Activated T-cell treated with anti-CD3 and anti-CD28 coated beads for 24 hours (primary cell): ENCODE measurements around the gene RNF145.
"Not testable (repeated sequence)": the region's sequence is repeated elsewhere in the genome, so short reads cannot be mapped to it uniquely, and the experiment has no call there.

ENCODE experiments used
- DNase-seq: peaks from one replicate; pipeline ENCODE4 v3.0.0-alpha.2; 2020; ENCODE audit warnings: low read depth

Gene RNF145

DNA sequence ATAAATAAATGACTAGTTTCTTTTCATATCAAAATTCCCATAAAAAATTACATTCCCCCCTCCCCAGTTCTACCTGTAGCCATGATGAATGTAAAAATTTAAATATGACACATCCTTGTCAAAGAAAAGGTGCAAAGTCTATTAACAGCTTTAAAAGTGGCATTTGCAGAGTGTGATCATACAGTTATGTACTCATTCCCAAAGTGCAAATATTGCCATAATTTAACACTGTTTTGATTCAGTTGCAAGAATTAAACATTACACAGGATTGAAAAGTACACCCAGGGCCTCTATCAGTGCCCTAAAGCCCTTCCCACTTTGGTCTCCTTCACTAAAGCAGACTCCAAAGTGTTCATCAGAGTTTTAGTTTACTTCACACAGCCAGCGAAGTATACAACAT, 51.8 kb downstream of the RNF145 start:
- no peak for DNase-seq

DNA sequence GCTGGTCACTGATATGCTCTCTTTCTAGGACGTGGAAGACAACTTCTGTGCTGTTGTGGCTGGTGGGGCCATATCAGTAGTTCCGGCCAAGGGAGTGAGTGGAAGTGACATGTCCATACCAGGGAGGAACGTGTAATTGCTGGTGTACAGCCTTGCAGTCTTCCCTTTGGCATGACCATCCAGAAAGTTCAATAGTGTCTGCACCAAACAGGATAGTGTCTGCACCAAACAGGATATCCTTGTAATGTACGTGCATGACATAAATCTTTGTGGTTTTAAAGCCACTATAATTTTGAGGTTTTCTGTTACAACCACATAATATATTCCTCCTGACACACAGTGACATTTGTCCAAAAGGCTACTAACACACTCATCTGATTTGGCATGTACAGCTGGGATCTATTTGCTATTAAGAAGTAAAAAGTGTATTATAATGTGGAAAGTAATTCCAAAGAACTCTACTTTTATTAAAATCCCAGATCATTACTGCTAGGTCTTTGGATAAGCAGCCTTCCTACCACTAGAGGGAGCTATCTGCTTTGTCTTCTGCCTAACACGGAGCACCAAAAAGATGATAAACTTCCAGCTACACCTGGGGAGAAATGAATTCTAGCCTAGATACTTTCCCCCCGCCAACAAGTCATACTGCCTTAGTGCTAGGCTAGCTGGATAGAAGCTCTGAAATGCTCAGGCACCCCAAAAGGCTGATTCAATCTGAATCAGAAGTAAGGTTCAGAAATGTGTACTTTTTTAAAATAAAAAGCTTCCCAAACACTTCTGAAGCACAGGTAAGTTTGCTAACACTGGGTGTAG, 52.7 kb downstream of the RNF145 start:
- no peak for DNase-seq

DNA sequence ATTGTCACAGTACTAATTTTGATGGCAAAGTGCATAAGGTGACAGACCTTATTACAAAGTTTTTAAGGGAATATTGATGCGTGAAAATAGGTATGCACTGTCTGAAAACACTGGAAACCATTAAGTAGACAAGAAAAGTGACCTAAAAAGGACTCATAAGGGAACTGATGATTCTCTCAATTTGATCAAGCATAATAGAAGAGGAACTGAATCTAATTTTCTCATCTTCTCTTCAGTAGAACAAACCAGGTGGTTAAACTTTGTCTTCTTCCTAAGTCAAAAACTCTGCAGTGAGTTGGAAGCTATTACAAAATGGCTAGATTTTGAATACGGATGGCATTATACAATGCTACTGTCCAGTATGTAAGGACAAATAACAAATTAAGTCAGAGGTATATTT, 53.4 kb downstream of the RNF145 start:
- no peak for DNase-seq

DNA sequence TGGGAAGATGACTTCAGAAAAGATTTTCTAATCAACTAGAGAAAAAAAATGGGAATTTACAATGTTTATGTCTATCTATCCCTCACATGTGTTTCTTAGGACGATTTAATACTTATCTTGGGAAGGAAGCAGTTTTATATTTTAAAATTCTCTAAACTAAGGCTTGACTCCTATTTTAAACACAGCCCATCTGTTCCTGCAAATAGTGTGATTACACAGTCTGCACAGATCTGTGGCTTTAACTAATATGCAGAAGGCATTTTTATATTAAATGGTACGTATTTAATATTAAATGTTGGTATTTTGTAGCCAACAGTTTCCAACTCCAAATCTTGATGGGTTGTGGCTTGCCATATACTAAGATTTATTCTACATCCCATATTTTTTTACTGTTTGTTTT, 56.5 kb downstream of the RNF145 start:
- no peak for DNase-seq

DNA sequence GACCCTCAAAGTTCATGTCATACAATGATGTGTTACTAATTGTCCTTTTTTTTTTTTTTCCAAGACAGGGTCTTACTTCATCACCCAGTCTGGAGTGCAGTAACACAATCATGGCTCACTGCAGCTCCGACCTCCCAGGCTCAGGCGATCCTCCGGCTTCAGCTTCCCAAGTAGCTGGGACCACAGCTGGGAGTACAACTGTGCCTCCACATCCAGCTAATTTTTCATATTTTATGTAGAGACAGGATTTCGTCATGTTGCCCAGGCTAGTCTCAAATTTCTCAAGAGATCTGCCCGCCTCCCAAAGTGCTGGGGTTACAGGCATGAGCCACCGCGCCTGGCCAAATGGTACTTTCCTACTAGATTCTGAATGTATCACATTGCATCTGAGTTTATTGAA, 60.3 kb downstream of the RNF145 start:
- DNase-seq: no peak

DNA sequence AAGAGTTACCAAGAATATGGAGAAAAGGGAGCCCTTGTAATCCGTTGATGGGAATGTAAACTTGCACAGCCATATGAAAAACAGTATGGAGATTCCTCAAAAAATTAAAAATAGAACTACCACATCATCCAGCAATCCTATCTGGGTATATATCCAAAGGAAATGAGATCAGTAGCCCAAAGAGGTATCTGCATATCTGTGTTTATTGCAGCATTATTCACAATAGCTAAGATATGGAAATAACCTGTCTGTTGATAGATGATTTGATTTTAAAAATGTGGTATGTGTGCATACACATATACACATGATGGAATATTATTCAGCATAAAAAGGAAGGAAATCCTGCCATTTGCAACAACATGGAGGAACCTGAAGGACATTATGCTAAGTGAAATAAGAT, 61.4 kb downstream of the RNF145 start:
- no peak for DNase-seq

DNA sequence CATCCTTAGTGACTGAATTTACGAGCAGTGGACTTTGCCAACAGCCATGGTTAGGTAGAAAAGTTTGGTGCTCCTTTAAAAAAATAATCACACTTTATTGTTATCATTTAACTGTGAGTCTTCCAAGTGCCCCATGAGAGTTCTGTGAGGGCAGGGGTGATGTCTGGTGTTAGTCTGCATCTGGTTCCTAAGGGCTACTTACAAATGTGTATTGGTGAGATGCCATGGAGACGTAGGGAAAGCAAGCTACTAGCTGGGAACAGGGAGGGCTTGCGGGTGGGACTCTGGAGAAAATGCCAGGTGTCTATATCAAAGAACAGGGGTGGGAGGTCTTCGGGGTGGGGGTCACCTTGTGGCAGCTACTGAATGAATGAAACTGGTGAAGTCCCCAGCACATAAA, 62.5 kb downstream of the RNF145 start:
- DNase-seq: no peak

DNA sequence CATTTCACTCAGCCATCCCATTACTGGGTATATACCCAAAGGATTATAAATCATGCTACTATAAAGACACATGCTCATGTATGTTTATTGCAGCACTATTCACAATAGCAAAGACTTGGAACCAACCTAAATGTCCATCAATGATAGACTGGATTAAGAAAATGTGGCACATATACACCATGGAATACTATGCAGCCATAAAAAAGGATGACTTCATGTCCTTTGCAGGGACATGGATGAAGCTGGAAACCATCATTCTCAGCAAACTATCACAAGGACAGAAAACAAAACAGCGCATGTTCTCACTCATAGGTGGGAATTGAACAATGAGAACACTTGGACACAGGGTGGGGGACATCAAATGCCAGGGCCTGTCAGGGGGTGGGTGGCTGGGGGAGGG, 64.2 kb downstream of the RNF145 start:
- not testable (repeated sequence) for DNase-seq

DNA sequence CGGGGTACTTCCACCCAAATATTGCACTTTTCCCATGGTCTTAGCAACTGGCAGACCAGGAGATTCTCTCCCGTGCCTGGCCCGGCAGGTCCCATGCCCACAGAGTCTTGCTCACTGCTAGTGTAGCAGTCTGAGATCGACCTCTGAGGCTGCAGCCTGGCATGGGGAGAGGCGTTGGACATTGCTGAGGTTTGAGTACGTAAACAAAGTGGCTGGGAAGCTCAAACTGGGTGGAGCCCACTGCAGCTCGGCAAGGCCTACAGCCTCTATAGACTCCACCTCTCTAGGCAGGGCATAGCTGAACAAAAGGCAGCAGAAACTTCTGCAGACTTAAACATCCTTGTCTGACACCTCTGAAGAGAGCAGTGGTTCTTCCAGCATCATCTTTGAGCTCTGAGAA, 69.6 kb downstream of the RNF145 start:
- DNase-seq: no peak

DNA sequence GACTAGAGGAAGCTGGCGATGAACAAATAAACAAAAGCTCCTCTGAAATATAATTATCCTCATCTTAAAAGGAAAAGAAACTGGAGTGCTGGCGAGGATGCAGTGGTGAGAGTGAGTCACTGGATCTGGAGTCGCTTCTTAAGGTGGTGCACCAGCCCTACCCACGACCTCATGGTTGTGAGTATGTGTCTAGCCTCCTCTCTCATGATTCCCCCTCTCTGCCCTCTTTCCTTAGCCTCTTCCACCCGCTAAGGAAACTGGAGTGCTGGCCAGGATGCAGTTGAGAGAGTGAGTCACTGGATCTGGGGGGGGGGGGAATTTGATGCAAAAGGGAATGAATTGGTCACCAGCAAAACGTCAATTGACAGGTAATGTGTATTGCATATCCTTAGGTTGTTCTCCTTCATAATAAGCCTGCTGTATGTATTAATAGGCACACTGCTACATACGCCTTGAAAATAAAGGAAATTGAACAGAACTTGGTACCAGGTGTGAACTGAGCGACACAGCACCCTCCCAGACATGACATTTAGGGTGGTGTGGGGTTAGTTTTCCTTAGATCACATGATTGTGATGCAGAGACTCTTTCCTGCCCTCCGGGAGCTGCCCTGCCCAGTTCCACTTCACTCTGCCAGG, 73.3 kb downstream of the RNF145 start:
- no peak for DNase-seq

DNA sequence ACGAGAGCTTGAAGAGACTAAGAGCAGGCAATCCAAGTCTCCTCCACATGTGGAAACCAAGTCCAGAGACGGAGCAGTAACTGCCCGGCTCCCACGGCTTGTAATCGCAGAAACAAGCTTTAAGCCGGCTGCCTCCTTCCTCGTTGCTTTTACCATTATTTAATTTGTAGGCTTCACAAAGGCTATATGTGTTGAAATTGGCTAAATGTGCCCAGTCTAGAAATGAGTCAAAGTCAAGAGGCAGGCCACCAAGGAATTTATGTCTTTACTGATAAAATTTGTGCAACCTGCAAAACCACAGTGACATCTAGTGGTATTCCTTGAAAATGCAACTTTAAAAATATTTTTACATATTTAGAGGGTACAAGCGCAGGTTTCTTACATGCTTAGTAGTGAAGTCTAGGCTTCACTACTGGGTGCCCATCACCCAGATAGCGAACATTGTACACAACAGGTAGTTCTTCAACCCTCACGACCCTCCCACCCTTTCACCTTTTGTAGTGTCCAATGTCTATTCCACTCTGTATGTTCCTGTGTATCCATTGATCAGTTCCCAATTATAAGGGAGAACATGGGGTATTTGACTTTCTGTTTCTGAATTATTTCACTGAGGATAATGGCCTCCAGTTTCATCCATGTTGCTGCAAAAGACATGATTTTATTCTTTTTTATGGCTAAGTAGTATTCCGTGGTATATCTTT, 76.2 kb downstream of the RNF145 start:
- no peak for DNase-seq

DNA sequence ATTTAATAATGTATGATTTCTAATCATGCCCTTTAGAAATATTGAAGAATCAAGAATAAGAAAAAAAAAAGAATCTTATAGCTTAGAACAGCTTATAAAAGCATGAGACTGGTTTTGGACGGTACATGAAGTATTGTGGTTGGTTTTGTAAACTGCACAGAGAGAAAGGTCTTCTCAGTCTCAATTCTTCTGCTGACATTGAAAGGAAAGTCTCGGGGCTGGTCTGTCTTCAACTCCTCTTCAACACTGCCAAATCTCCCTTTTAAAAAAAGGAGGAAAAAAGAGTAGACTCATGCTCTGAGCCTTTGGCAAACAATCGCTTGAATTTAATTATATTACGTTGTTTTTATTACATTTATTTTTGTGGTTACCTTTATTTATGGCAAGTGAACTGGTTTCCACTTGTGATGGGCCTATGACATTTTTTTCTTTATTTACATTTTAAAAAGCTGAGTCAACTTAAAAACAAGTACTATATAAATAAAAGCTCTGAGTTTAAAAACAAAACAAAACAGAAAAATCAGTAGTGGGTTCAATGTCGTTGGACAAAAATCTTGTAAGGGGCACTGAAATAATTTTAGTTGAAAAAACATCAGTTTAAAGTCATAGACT, 76.8 kb downstream of the RNF145 start:
- DNase-seq: no peak

DNA sequence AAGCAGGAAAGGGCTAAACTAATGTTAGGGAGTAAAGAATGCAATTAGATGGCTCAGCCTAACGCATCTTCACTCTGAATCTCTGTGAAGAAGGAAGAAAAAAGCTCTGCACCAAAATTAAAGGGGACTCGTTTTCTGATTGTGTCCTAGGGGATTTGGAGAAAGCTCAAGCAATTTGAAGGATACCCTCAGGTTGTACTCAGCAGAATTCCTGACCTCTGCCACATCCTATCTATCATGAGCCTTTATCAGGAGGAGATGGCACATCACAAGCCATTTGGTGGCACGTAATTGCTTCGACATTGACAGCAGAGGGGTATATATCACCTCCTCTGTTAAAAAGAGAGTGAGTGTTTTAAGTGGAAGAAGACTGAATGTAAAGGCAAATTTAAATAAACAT, 77.4 kb downstream of the RNF145 start:
- DNase-seq: no peak

DNA sequence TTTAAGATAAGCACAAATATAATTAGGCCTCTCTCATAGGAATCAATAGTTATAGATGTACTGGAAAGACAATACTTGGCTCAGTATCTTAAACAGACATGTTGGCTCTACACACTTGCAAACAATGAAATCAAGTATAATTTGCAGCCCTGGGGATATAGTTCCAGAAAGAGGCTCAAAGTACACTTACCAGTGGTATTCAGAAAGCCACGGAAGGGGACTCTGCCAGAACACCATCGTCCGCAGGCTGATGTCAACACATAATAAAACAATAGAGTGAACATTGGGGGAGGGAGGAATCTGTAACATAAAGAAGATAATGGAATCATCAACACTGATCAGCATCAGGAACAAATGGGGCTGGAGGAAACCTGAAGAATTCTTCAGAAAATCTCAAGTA, 78.5 kb downstream of the RNF145 start:
- DNase-seq: no peak

DNA sequence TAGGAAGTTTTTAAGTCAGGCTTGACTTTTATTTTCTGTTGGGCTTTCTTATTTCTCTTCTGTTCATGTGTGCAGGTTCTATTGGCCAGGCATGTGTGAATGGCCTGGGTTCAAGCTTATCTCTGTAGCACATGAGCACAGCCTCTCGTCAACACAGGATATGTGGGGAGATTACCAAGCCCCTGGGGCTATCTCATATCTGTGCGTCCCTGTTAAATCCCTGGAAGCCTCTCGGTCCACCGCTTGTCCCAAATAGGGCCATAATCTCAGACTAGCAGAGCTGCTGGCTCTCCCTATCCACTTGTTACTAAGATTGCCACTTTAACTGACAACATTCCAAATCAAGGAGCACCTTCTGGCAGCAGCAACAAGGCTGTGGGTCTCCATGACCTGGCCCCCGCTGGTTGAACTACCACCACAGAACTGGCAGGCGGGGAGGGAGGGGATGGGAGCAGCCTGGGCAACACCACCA, 81.2 kb downstream of the RNF145 start:
- DNase-seq: no peak

DNA sequence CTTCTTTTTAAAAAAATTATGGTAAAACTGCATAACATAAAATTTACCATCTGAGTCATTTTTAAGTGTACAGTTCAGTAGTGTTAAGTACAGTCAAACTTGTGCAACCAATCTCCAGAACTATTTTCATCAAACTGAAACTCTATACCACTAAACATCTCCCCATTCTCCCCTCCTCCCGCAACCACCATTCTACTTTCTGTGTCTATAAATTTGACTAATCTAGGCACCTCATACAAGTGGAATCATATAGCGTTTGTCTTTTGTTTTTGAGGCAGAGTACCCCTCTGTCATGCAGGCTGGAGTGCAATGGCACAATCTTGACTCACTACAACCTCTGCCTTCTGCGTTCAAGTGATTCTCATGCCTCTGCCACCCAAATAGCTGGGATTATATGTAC, 85.7 kb downstream of the RNF145 start:
- no peak for DNase-seq

DNA sequence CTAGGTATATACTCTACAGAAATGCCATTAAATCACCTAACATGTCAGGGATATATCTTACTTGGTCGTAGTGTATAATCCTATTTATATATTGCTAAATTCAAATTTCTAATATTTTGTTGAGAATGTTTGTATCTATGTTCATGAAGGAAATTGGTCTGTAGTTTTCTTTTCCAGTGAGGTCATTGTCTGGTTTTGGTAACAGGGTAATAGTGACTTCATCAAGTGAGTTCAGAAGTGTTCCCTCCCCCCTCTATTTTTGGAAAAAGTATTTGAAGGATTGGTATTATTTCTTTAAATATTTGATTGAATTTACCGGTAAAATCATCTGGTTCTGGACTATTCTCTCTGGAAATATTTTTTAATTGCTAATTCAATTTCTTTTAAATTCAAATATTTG, 86.2 kb downstream of the RNF145 start:
- no peak for DNase-seq

DNA sequence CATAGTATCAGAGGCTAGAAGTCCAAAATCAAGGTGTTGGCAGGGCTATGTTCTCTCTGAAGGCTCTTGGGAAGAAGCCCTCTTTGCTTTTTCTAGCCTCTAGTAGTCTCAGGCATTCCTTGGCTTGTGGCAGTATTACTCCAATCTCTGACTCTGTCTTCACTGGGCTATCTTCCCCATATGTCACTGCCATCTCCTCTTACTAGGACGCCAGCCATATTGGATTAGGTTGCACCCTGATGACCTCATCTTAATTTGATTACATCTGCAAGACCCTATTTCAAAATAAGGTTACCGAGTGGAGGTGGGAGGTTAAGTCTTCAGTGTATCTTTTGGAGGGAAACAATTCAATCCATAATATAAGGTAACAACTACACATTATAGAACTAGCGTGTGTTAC, 88.3 kb downstream of the RNF145 start:
- DNase-seq: no peak

DNA sequence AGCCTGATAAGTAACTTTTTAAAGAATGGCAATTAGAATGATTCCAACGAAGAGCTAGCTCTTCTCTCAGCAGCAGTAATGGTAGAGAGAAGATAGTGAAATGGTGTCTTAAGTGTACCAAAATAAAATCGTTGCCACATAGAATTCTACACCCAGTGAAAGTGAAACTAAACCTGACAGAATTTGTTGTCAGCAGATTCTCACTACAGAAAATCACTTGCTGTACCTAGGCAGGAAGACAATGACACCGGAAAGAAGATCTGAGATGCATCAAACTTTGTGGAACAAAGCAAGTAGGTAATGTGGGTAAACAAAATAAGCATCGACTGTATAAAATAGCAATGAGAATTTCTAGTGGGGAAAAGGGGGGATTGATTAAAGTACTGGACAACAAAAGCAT, 88.9 kb downstream of the RNF145 start:
- DNase-seq: no peak

DNA sequence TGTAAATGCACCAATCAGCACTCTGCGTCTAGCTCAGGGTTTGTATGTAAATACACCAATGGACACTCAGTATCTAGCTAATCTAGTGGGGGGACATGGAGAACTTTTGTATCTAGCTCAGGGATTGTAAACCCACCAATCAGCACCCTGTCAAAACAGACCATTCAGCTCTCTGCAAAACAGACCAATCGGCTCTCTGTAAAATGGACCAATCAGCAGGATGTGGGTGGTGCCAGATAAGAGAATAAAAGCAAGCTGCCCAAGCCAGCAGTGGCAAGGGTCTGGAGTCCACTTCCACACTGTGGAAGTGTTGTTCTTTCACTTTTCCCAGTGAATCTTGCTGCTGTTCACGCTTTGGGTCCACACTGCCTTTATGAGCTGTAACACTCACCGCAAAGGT, 89.5 kb downstream of the RNF145 start:
- not testable (repeated sequence) for DNase-seq

DNA sequence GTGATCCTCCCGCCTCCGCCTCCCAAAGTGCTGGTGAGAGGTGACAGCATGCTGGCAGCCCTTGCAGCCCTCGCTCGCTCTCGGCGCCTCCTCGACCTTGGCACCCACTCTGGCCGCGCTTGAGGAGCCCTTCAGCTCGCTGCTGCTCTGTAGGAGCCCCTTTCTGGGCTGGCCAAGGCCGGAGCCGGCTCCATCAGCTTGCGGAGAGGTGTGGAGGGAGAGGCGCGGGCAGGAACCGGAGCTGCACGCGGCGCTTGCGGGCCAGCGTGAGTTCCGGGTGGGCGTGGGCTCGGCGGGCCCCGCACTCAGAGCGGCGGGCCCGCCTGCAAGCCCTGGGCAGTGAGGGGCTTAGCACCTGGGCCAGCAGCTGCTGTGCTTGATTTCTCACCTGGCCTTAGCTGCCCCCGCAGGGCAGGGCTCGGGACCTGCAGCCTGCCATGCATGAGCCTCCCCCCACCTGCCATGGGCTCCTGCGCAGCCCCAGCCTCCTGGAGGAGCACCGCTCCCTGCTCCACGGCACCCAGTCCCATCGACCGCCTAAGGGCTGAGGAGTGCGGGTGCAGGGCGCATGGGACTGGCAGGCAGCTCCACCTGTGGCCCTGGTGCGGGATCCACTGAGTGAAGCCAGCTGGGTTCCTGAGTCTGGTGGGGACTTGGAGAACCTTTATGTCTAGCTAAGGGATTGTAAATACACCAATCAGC, 90.2 kb downstream of the RNF145 start:
- not testable (repeated sequence) for DNase-seq

DNA sequence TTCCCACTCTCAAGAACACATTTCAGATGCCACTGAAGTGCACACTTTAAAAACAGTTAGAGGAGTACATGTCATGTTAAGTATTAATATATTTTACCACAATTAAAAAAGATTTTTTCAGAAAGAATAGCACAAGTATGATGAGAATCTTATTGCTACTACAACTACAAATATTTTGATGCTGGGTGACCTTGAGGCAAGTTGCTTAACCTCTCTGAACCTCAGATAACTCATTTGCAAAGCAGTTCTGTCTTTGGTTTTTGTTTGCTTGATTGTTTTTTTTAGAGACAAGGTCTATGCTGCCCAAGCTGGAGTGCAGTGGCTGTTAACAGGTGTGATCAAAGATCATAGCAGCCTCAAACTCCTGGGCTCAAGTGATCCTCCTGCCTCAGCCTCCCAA, 95.9 kb downstream of the RNF145 start:
- DNase-seq: no peak
